Left cardiac atrium (tissue), 4 donors: Measurements from ENCODE around the gene PRDM12. TPM values are rescaled to one million over a fixed set of nuclear protein-coding genes. Genes with fewer than 3 reads are reported as not detected.

Source experiments
- ATAC-seq, 2 donors: fragments of 200-7000 bp; cut with Tn5 transposase; one replicate each; pipeline ENCODE4 v1.9.1; 2020; ENCODE audit warnings: mild to moderate bottlenecking in 2 of 2, moderate library complexity in 2 of 2
- DNase-seq: peaks from one replicate; pipeline ENCODE4 v3.0.0-alpha.2; 2020
- intact Hi-C, 2 donors: fragments of 100-400 bp; cut with DNase I; formaldehyde crosslinking; loops; one replicate each; pipeline versions ENCODE4 v1.14.1 to v1.15.1; 2022 to 2023
- long read RNA-seq: library from polyadenylated mRNA; unstranded; transcript quantifications from one replicate; pipeline ENCODE4 v2.0.0, GENCODE V29; 2021
- total RNA-seq, 2 donors: library from RNA; stranded (reverse); fragmentation: NEBNext Ultra II Directional; extraction: Animal tissue kit (Norgen Biotek cat#: 25700); gene quantifications; one replicate each; pipeline ENCODE4 v1.2.1, GENCODE V29; 2021
- donor health status: DM: no; HTN: yes; CAD: no.
- donor health status: DM: no; HTN: yes; CAD: no; lungs with severe emphysema.
- donor health status: DM: yes; HTN: yes; CAD: no.
- donor health status: Dilated cardiomyopathy.

The PRDM12 gene
- total RNA-seq, result not detected
- long read RNA-seq, result 0 reads

GRCh38 chr9:130664251-130665028 lies at the start of gene PRDM12:
Gene PRDM12, plus strand, starts transcription at chr9:130664594. Its CDS starts 60 bp downstream, at chr9:130664654.
- ATAC-seq (no peak), DNase-seq (no peak)
- intact Hi-C loops, result no loop called here

GRCh38 chr9:130616451-130616850 lies 47.9 kb upstream of the PRDM12 start:
- ATAC-seq, result no peak
- intact Hi-C loops, result no loop called here

GRCh38 chr9:130623466-130623865 lies 40.9 kb upstream of the PRDM12 start:
- ATAC-seq, result no peak
- intact Hi-C loops, result no loop called here
- DNase-seq, result no peak

More at GRCh38 chr9:130616451-130616850, 47.9 kb upstream of the PRDM12 start:
- no peak for DNase-seq

- DNase-seq (no peak), ATAC-seq (no peak)
- intact Hi-C loops, result no loop called here
Measured at GRCh38 chr9:130624154-130624553, 40.2 kb upstream of the PRDM12 start.

GRCh38 chr9:130626249-130626996 lies 38.0 kb upstream of the PRDM12 start:
- DNase-seq, result peak; percentile 41
- ATAC-seq, result peak in 1 of 2 donors; percentile 27
- intact Hi-C loops, result loop anchor here in 1 of 2 donors (5.0 kb wide), 1 partner anchor 56 kb away; no protein-coding TSS in a partner anchor

- DNase-seq, result no peak
- no peak for ATAC-seq
- intact Hi-C loops, result loop anchor here in 1 of 2 donors (5.0 kb wide), 1 partner anchor 55 kb away; no protein-coding TSS in a partner anchor
Measured at GRCh38 chr9:130627051-130627450, 37.3 kb upstream of the PRDM12 start.

- intact Hi-C loops, result loop anchor here in 1 of 2 donors (5.0 kb wide), 1 partner anchor 54 kb away; no protein-coding TSS in a partner anchor
- DNase-seq (no peak), ATAC-seq (peak in 1 of 2 donors; percentile 10)
Measured at GRCh38 chr9:130627896-130628792, 36.2 kb upstream of the PRDM12 start.

- intact Hi-C loops, result loop anchor here in 1 of 2 donors (5.0 kb wide), 1 partner anchor 53 kb away; no protein-coding TSS in a partner anchor
- peak; percentile 12 to 20 for ATAC-seq
- no peak for DNase-seq
Measured at GRCh38 chr9:130629443-130630070, 34.8 kb upstream of the PRDM12 start.

- intact Hi-C loops, result no loop called here
Measured at GRCh38 chr9:130630071-130630450, 34.3 kb upstream of the PRDM12 start.

GRCh38 chr9:130630506-130631330 lies 33.7 kb upstream of the PRDM12 start:
- intact Hi-C loops, result no loop called here
- ATAC-seq (peak; percentile 80 to 82), DNase-seq (peak; percentile 62)

More at GRCh38 chr9:130630071-130630450, 34.3 kb upstream of the PRDM12 start:
- DNase-seq (no peak), ATAC-seq (no peak)

GRCh38 chr9:130631331-130632080 lies 32.9 kb upstream of the PRDM12 start:
- intact Hi-C loops, result no loop called here
- DNase-seq (no peak), ATAC-seq (no peak)

- intact Hi-C loops, result no loop called here
Measured at GRCh38 chr9:130632081-130632710, 32.2 kb upstream of the PRDM12 start.

GRCh38 chr9:130632841-130633240 lies 31.6 kb upstream of the PRDM12 start:
- intact Hi-C loops, result no loop called here
- DNase-seq (no peak), ATAC-seq (no peak)

More at GRCh38 chr9:130632081-130632710, 32.2 kb upstream of the PRDM12 start:
- ATAC-seq (no peak), DNase-seq (no peak)

GRCh38 chr9:130633336-130634190 lies 30.8 kb upstream of the PRDM12 start:
- intact Hi-C loops, result no loop called here
- no peak for ATAC-seq

GRCh38 chr9:130634191-130634768 lies 30.1 kb upstream of the PRDM12 start:
- no peak for ATAC-seq
- intact Hi-C loops, result no loop called here
- no peak for DNase-seq

More at GRCh38 chr9:130633336-130634190, 30.8 kb upstream of the PRDM12 start:
- DNase-seq, result no peak
